Peyer's patch (tissue), 4 donors: ENCODE results near the gene MTMR2. TPM values are rescaled to one million over a fixed set of nuclear protein-coding genes. Genes with fewer than 3 reads are reported as not detected.

ENCODE experiments used
- DNase-seq, 3 donors: peaks; one replicate each; pipeline ENCODE4 v3.0.0-alpha.2; 2017 to 2019
- H3K27ac ChIP-seq, 4 donors: fragments of 200-600 bp; sonication (generic); one replicate each; pipeline ENCODE4 v1.5.1; 2016 to 2019
- H3K27me3 ChIP-seq, 2 donors: fragments of 200-600 bp; sonication (generic); one replicate each; pipeline ENCODE4 v1.5.1; 2019
- H3K36me3 ChIP-seq, 3 donors: fragments of 200-600 bp; sonication (generic); one replicate each; pipeline ENCODE4 v1.5.1; 2016 to 2019
- H3K4me1 ChIP-seq, 4 donors: fragments of 200-600 bp; sonication (generic); one replicate each; pipeline ENCODE4 v1.5.1; 2016 to 2019
- H3K4me3 ChIP-seq, 4 donors: fragments of 200-600 bp; sonication (generic); 1 replicate in 3 of 4; 2 replicates in 1 of 4; pipeline ENCODE4 v1.5.1; 2016 to 2019; ENCODE audit warnings: mild to moderate bottlenecking in 1 of 4
- H3K9me3 ChIP-seq, 4 donors: fragments of 200-600 bp; sonication (generic); one replicate each; pipeline ENCODE4 v1.5.1; 2016 to 2019; ENCODE audit warnings: mild to moderate bottlenecking in 1 of 4
- POLR2A ChIP-seq, 2 donors: fragments of 450-650 bp; IDR thresholded peaks; one replicate each; pipeline ENCODE4 v1.5.1; 2017; ENCODE audit warnings: antibody characterized with exemption in 2 of 2, mild to moderate bottlenecking in 2 of 2, moderate library complexity in 2 of 2
- total RNA-seq, 4 donors: library from RNA; depleted of rRNA; stranded (reverse); fragments of >200 nt; gene quantifications; one replicate each; pipeline ENCODE4 v1.1.0, GENCODE V29; 2016
- TF ChIP-seq, protein P1 (sequence below), 6 experiments: fragments of 450-650 bp in 4 of 6; fragments of 200-600 bp in 2 of 6; sonication (generic) in 1 of 6; IDR thresholded peaks; one replicate each; pipeline ENCODE4 v1.5.1; 2017 to 2019; ENCODE audit warnings: antibody characterized with exemption in 6 of 6, mild to moderate bottlenecking in 3 of 6, moderate library complexity in 1 of 6

MTMR2 gene
- total RNA-seq, 4 donors from 2014 or later: 7.9 to 17.3 (median 11.1) TPM

GRCh38 chr11:95849087-95849825, 74.7 kb downstream of the MTMR2 start:
- no peak for TF ChIP-seq POLR2A (IDR thresholded peaks at IDR 0.05)
- TF ChIP-seq, protein P1, sequence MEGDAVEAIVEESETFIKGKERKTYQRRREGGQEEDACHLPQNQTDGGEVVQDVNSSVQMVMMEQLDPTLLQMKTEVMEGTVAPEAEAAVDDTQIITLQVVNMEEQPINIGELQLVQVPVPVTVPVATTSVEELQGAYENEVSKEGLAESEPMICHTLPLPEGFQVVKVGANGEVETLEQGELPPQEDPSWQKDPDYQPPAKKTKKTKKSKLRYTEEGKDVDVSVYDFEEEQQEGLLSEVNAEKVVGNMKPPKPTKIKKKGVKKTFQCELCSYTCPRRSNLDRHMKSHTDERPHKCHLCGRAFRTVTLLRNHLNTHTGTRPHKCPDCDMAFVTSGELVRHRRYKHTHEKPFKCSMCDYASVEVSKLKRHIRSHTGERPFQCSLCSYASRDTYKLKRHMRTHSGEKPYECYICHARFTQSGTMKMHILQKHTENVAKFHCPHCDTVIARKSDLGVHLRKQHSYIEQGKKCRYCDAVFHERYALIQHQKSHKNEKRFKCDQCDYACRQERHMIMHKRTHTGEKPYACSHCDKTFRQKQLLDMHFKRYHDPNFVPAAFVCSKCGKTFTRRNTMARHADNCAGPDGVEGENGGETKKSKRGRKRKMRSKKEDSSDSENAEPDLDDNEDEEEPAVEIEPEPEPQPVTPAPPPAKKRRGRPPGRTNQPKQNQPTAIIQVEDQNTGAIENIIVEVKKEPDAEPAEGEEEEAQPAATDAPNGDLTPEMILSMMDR (IDR thresholded peaks at IDR 0.05): peak in 3 of 6 experiments; percentile 65 to 73 (median 69)
- H3K4me1 ChIP-seq: no peaks in the 10 kb centered on the region
- H3K36me3 ChIP-seq: peaks cover 0 to 21% (median 0%) of the 10 kb centered on the region in 3 donors
- peak in 1 of 3 donors; percentile 70 for DNase-seq
- H3K27me3 ChIP-seq: no peaks in the 10 kb centered on the region
- no peak overlapping the region for H3K4me3 ChIP-seq
- no peak overlapping the region for H3K27ac ChIP-seq
- H3K9me3 ChIP-seq: no peaks in the 10 kb centered on the region

GRCh38 chr11:95845167-95845566, 78.7 kb downstream of the MTMR2 start:
- Histone ChIP-seq H3K9me3 (no peaks in the 10 kb centered on the region), H3K36me3 (peaks cover 0 to 25% (median 0%) of the 10 kb centered on the region in 3 donors), H3K27me3 (no peaks in the 10 kb centered on the region), H3K27ac (no peak overlapping the region), H3K4me1 (no peaks in the 10 kb centered on the region), H3K4me3 (no peak overlapping the region)
- no peak for TF ChIP-seq POLR2A (IDR thresholded peaks at IDR 0.05)
- TF ChIP-seq, protein P1 (IDR thresholded peaks at IDR 0.05): no peak
- no peak for DNase-seq

GRCh38 chr11:95835768-95836488, 88.0 kb downstream of the MTMR2 start:
- H3K9me3 ChIP-seq: no peaks in the 10 kb centered on the region
- no peaks in the 10 kb centered on the region for H3K27me3 ChIP-seq
- H3K4me3 ChIP-seq: no peak overlapping the region
- no peaks in the 10 kb centered on the region for H3K4me1 ChIP-seq
- peaks cover 0 to 44% (median 0%) of the 10 kb centered on the region in 3 donors for H3K36me3 ChIP-seq
- no peak for TF ChIP-seq POLR2A (IDR thresholded peaks at IDR 0.05)
- TF ChIP-seq, protein P1 (IDR thresholded peaks at IDR 0.05): peak; percentile 48 to 92 (median 85)
- no peak overlapping the region for H3K27ac ChIP-seq
- peak; percentile 47 to 83 (median 52) for DNase-seq

GRCh38 chr11:95835351-95835750, 88.6 kb downstream of the MTMR2 start:
- Histone ChIP-seq H3K27ac (no peak overlapping the region), H3K4me1 (no peaks in the 10 kb centered on the region), H3K27me3 (no peaks in the 10 kb centered on the region), H3K9me3 (no peaks in the 10 kb centered on the region), H3K36me3 (peaks cover 0 to 45% (median 0%) of the 10 kb centered on the region in 3 donors), H3K4me3 (no peak overlapping the region)
- TF ChIP-seq POLR2A (IDR thresholded peaks at IDR 0.05): no peak
- TF ChIP-seq, protein P1 (IDR thresholded peaks at IDR 0.05): no peak
- DNase-seq: no peak

DNA sequence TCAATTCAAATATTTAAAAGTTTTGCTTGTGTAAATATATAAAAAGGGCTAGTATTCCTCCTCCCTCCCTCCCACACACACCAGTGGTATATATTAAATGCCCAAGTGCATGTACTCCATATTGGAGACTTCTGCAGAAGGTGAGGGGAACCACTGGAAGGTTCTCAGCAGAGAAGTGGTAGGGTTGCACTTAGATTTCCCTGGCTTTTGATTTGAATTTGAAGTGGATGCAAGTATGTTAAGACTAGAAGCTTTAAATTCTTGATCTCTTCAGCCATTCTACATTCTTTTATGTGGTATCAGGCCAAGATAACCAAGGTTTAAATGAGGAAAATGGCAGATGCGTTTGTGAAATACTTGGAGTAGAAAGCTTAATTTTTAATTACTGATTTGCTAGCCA, 90.5 kb downstream of the MTMR2 start:
- no peak for TF ChIP-seq POLR2A (IDR thresholded peaks at IDR 0.05)
- TF ChIP-seq, protein P1 (IDR thresholded peaks at IDR 0.05): no peak
- Histone ChIP-seq H3K4me1 (no peaks in the 10 kb centered on the region), H3K4me3 (no peak overlapping the region), H3K9me3 (no peaks in the 10 kb centered on the region), H3K36me3 (peaks cover 0 to 55% (median 0%) of the 10 kb centered on the region in 3 donors), H3K27me3 (no peaks in the 10 kb centered on the region), H3K27ac (no peak overlapping the region)
- DNase-seq: no peak
